HG03280 (cell line): ENCODE measurements around the gene CFC1.
"Not testable (repeated sequence)": the region's sequence is repeated elsewhere in the genome, so short reads cannot be mapped to it uniquely, and the experiment has no call there.

Experiments used
- ATAC-seq: cut with Tn5 transposase; IDR thresholded peaks from one replicate; pipeline ENCODE4 v1.9.1; 2021; ENCODE audit warnings: mild to moderate bottlenecking, moderate library complexity; ENCODE audit not compliant: unreplicated experiment

The CFC1 gene

DNA sequence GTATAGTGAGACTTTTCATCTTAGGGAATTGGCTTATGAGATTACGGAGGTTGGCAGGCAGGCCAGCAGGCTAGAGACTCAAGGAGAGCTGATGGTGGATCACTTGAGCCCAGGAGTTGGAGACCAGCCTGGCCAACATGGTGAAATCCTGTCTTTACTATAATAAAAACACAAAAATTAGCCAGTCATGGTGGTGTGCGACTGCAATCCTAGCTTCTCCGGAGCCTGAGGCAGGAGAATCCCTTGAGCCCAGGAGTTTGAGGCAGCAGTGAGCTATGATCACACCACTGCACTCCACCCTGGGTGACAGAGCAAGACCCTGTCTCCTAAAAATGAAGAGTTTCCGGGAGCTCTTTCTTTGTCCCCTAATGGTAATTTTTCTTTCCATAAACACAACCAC is 14.6 kb downstream of the CFC1 start:
- ATAC-seq, result not testable (repeated sequence)

DNA sequence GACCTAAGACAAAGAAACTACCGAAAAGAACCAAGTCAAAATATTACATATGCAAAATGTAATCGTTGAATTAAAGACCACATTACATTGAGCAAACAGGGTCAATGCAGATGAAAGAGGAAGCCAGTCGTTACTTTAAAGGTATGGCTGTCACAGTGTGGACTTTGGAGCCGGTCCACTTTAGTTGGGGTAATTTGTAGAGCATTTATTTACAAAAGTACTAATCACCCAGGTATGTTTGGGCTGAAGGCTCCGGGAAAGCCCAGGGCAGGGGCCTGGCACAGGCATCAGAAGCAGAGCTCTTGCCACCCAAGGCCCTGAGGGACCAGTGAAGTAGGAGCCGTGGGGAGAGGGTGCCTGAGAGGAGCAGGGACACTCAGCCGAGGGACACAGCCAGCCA is 15.8 kb downstream of the CFC1 start:
- not testable (repeated sequence) for ATAC-seq

DNA sequence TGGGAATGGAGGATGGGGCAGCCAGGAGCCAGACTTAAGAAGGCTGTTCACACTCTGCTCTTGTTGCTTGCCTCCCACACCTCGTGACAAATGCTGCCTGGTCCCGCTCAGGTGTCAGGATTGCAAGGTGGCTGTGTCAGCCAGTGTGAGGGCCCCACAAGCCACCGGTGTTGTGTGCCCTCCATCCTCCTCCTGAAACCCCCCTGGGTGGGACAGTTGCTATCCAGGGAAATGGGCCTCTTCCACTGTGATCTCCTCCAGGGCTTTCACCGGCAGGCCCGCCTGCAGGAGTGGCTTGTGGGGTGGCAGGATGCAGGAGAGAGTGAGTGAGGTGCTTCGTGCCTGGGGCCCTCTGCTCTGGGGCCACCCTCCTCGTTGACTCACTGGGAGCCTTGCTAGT is 16.4 kb downstream of the CFC1 start:
- ATAC-seq, result not testable (repeated sequence)

DNA sequence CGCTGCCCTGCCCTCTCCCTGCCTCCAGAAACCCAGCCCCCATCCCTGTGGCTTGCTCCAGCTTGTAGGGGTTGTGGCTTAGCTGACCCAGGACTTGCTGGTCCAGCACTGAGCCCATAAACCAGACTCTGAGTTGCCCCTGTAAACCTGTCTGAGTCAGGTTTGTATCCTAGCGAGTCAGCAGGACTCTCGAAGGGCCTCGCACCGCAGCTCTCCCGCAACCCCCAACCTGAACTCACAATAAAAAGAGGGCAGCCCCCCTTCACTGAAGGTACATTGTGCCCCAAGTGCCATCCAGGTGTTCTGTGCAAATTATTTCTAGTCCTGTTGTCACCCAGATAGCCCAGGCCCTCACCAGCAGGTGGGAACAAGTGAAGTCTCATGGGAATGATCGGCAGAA is 17.9 kb downstream of the CFC1 start:
- not testable (repeated sequence) for ATAC-seq

DNA sequence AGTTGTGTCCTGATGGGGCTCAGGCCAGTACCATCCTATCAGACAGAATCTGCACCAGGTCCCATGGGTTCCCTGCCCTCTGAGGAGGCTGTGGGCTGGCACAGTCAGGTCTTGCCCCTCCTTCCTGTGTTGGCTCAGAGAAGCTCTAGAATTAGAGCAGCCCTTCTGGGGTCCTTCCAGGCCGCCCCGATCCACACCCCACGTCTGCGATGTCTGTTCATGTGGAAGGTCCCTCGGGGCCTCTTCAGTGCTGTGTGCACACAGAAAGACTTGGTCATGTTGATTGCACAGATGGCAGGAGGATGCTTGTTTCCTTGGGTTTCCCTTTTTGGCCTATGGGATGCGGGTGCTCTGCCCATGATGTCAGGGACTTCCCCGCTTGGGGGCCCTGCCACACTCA is 20.3 kb downstream of the CFC1 start:
- ATAC-seq, result not testable (repeated sequence)

DNA sequence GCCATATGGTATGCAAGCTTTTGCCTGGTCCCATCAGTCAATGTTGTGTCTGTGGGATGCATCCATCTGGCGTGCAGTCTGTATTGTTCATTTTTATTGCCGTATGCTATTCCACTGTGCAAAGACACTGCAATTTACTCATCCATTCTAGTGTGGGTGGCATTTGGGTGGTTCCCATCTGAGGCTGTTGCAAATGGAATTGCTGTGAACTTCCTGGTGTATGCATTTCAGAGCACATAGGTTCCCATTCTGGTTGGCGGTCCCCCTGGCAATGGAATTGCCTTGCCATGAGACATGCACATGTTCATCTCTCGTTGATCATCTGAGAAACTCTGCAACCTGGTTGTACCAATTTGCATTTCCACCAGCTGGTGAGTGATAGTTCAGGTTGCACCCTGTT is 21.8 kb downstream of the CFC1 start:
- ATAC-seq, result not testable (repeated sequence)

DNA sequence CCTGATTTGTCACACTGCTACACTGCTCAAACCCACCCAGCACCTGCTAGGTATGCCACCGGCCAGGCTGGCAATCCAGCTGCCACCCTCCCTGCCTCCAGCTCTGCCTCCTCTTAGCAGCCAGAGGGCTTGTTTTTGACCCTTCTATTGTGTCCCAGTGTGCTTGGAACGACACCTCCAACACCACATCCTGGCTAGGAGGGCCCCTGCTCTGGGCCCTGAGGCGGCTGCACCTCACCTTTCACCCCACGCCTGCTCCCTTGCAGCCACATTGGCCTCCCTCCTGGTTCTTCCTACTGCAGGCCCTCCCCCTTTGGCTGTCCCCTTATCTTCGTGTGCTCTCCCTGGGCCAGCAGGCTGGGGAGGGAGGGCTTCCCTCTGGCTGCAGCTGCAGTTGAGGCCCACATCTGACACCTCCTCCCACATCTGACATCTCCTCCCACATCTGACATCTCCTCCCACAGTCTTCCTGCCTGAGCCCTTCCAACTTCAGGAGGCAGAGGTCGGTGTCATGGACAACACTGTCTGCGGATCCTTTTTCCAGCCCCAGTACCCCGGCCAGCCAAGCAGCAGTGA is 23.1 kb downstream of the CFC1 start:
- not testable (repeated sequence) for ATAC-seq

DNA sequence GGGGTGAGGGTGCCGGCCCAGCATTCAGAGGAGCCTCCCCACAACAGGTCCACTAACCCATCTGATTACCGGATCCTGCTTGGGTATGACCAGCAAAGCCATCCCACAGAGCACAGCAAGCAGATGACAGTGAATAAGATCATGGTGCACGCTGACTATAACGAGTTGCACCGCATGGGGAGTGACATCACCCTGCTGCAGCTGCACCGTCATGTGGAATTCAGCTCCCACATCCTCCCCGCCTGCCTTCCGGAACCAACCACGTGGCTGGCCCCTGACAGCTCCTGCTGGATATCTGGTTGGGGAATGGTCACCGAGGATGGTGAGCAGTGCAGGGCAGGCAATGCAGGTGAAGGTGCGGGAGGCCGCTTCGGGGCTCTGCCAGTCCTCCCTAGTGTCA is 25.1 kb downstream of the CFC1 start:
- not testable (repeated sequence) for ATAC-seq

DNA sequence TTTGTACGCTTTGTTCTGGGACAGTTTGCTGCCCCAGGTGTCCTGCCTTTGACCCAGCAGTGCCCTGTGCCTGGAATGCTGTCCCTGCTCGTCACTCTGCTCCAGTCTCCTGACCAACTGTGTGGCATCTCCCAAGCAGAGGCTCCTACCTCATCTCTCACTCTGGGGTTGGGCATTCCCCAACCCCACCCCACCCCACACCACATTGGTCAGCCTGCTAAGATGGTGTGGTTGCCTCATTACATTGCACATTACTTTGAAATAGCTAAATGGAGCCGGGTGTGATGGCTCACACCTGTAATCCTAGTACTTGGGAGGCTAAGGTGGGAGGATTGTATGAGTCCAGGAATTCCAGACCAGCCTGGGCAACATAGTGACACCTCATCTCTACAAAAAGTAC is 27.4 kb downstream of the CFC1 start:
- ATAC-seq, result not testable (repeated sequence)

DNA sequence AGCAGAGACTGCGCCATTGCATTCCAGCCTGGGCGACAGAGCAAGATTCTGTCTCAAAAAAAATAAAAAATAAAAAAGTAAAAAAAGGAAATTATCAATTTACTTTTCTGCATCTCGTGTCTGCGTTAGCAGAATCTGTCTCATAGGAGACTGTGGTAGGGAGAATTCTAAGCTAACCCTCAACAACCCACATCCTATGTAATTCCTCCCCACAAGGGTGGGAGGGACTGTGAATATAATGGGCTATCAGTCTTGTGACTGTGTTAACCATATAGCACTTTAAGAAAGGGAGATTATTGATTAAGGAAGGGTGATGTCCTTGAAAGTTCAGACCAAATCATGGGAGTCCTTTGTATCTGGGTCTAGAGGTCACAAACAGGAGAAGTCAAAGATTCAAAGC is 33.2 kb downstream of the CFC1 start:
- ATAC-seq, result not testable (repeated sequence)

DNA sequence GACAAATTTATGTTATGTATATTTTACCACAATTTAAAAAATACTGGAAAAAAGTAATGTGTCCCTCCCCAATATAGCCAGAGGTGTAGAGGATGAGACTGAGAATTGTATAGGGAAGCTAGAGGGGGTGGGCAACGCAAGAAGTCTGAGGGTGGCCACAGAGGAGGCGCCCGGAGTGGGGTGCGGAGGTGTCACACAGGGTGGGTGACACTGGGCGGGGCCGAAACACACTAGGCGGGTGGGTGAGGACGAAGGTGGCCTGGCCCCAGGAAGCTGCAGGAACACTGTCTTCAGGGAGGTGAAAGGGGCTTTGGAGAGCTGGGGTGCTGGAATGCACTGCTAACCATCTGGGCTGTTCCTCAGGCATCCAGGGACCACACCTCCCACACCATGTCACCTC is 42.9 kb downstream of the CFC1 start:
- not testable (repeated sequence) for ATAC-seq

DNA sequence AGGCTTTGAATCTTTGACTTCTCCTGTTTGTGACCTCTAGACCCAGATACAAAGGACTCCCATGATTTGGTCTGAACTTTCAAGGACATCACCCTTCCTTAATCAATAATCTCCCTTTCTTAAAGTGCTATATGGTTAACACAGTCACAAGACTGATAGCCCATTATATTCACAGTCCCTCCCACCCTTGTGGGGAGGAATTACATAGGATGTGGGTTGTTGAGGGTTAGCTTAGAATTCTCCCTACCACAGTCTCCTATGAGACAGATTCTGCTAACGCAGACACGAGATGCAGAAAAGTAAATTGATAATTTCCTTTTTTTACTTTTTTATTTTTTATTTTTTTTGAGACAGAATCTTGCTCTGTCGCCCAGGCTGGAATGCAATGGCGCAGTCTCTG is 45.2 kb downstream of the CFC1 start:
- ATAC-seq, result not testable (repeated sequence)

DNA sequence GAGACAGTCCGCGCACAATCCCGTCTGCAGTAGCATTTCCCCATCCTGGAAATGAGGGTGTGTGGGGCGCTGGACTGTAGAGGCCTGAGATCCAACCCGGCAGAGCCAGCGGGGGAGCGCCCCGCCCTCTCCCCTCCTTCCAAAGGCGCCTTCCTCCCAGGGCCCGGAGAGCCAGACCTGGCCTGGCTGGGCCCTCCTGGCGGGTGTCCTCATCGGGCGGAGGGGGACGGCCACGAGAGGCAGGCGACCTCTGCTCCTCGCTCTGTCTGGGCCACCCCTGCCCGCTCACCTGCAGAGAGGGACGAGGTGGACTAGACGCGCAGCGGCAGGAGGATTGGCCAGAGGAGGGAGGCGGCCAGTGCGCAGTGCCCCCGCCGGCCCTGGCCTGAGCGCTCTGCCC is 49.9 kb downstream of the CFC1 start:
- ATAC-seq, result not testable (repeated sequence)

DNA sequence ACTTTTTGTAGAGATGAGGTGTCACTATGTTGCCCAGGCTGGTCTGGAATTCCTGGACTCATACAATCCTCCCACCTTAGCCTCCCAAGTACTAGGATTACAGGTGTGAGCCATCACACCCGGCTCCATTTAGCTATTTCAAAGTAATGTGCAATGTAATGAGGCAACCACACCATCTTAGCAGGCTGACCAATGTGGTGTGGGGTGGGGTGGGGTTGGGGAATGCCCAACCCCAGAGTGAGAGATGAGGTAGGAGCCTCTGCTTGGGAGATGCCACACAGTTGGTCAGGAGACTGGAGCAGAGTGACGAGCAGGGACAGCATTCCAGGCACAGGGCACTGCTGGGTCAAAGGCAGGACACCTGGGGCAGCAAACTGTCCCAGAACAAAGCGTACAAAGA is 51.0 kb downstream of the CFC1 start:
- not testable (repeated sequence) for ATAC-seq

DNA sequence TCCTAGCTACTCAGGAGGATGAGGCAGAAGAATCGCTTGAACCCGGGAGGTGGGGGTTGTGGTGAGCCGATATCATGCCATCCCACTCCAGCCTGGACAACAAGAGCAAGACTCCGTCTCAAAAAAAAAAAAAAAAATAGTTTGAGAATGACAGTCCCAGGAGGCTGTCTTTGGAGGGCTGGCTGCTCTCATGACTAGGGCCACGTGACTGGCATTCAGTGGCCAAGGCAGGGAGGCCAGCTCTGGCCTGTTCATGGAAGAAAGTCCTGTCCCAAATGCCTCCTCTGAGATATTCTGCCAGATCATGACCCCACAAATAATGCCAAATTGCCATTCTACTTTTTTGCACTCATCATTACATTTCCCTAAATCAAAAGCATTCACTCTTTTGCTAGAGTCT is 54.4 kb downstream of the CFC1 start:
- ATAC-seq, result not testable (repeated sequence)

DNA sequence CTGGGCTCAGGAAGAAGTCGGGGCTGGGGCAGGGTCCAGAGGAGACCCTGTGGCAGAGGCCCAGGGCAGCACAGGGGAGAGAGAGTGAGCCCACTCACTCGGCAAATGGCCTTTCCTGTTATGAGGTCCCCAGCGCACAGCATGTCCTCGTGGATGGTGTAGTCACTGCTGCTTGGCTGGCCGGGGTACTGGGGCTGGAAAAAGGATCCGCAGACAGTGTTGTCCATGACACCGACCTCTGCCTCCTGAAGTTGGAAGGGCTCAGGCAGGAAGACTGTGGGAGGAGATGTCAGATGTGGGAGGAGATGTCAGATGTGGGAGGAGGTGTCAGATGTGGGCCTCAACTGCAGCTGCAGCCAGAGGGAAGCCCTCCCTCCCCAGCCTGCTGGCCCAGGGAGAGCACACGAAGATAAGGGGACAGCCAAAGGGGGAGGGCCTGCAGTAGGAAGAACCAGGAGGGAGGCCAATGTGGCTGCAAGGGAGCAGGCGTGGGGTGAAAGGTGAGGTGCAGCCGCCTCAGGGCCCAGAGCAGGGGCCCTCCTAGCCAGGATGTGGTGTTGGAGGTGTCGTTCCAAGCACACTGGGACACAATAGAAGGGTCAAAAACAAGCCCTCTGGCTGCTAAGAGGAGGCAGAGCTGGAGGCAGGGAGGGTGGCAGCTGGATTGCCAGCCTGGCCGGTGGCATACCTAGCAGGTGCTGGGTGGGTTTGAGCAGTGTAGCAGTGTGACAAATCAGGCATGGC is 55.4 kb downstream of the CFC1 start:
- not testable (repeated sequence) for ATAC-seq

DNA sequence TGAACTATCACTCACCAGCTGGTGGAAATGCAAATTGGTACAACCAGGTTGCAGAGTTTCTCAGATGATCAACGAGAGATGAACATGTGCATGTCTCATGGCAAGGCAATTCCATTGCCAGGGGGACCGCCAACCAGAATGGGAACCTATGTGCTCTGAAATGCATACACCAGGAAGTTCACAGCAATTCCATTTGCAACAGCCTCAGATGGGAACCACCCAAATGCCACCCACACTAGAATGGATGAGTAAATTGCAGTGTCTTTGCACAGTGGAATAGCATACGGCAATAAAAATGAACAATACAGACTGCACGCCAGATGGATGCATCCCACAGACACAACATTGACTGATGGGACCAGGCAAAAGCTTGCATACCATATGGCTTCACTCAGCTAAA is 56.6 kb downstream of the CFC1 start:
- not testable (repeated sequence) for ATAC-seq
